Measurements from ENCODE around the gene BAD.

BAD gene

DNA sequence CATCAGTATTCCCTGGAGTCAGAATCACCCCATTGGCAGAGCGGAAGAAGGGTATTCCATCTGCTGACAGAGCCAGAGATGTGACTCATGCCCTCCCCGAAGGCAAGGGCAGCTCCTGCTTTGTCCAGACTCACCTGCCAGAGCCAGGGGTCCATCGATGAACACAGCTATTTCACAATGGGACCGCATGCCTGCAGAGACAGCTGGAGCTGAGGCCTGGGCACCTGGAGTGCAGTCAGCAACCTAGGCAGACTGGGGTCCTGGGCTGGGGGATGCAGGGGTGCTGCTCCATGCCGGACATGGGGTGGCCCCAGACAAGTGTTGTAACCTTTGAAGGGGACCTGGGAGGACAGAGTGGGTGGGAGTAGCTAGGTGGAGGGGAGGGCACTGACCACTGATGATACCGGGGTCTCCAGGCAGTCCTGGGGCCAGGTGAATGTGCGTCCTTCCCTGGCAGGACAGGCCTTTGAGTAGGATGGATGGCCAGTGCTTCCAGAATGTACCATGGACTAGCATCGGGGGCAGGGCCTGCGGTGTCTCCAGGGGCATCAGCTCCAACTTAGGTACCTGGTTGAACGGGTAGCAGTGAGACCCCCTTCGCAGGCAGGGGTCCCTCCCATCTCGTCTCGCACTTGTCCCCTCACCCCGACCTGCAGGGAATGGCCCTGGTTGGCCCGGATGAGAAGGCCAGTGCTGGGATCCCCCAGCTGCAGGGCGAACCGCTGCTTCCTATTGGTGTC, 60.1 kb downstream of the BAD start (continued):
- TF ChIP-seq, protein P1, sequence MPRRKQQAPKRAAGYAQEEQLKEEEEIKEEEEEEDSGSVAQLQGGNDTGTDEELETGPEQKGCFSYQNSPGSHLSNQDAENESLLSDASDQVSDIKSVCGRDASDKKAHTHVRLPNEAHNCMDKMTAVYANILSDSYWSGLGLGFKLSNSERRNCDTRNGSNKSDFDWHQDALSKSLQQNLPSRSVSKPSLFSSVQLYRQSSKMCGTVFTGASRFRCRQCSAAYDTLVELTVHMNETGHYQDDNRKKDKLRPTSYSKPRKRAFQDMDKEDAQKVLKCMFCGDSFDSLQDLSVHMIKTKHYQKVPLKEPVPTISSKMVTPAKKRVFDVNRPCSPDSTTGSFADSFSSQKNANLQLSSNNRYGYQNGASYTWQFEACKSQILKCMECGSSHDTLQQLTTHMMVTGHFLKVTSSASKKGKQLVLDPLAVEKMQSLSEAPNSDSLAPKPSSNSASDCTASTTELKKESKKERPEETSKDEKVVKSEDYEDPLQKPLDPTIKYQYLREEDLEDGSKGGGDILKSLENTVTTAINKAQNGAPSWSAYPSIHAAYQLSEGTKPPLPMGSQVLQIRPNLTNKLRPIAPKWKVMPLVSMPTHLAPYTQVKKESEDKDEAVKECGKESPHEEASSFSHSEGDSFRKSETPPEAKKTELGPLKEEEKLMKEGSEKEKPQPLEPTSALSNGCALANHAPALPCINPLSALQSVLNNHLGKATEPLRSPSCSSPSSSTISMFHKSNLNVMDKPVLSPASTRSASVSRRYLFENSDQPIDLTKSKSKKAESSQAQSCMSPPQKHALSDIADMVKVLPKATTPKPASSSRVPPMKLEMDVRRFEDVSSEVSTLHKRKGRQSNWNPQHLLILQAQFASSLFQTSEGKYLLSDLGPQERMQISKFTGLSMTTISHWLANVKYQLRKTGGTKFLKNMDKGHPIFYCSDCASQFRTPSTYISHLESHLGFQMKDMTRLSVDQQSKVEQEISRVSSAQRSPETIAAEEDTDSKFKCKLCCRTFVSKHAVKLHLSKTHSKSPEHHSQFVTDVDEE (CRISPR knock-in tag; IDR thresholded peaks at IDR 0.05) = no peak
- TF ChIP-seq TOX (CRISPR knock-in tag; IDR thresholded peaks at IDR 0.05; ENCODE audit: borderline replicate concordance) = no peak
- no peak for TF ChIP-seq ZC3H10 (CRISPR knock-in tag; IDR thresholded peaks at IDR 0.05)
- TF ChIP-seq SNAI2 (CRISPR knock-in tag; IDR thresholded peaks at IDR 0.05) = no peak
- no peak for TF ChIP-seq BACH2 (CRISPR knock-in tag; IDR thresholded peaks at IDR 0.05; ENCODE audit: borderline replicate concordance)
- TF ChIP-seq ISL1 (CRISPR knock-in tag; IDR thresholded peaks at IDR 0.05) = no peak
- no peak for TF ChIP-seq RARB (CRISPR knock-in tag; IDR thresholded peaks at IDR 0.05)

DNA sequence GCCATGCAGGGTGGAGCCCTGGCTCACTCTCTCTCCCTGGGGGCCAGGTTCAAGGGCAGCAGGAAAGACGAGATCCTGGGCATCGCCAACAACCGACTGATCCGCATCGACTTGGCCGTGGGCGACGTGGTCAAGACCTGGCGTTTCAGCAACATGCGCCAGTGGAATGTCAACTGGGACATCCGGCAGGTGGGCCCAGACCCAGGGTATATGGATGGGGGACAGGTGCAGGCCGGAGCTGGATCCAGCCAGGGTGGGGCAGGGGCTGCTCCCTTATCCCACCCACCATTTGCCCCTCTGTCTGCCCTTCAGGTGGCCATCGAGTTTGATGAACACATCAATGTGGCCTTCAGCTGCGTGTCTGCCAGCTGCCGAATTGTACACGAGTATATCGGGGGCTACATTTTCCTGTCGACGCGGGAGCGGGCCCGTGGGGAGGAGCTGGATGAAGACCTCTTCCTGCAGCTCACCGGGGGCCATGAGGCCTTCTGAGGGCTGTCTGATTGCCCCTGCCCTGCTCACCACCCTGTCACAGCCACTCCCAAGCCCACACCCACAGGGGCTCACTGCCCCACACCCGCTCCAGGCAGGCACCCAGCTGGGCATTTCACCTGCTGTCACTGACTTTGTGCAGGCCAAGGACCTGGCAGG, 61.3 kb downstream of the BAD start:
- no peak for ATAC-seq
- TF ChIP-seq ARNTL (CRISPR knock-in tag; IDR thresholded peaks at IDR 0.05; ENCODE audit: borderline replicate concordance, low read depth) = no peak

DNA sequence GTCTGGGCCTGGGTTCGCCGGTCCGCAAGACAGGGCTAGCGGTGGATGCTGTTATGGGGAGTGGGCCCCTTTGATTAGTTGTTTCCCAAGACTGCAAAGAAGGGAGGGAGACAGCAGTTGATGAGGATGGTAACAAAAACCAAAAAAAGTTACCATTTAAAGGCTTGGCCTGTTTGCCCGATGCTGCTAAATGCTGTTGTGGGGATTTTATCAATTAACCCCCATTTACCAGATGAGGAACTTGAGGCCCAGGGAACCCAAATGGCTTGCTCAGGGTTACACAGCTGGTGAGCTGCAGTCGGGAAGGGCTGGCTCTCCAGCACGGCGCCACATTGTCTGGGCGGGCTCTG, 61.8 kb downstream of the BAD start:
- no peak for ATAC-seq
- no peak for TF ChIP-seq GLIS3 (CRISPR knock-in tag; IDR thresholded peaks at IDR 0.05)
- no peak for TF ChIP-seq TOX (CRISPR knock-in tag; IDR thresholded peaks at IDR 0.05; ENCODE audit: borderline replicate concordance)
- no peak for TF ChIP-seq ESRRG (CRISPR knock-in tag; IDR thresholded peaks at IDR 0.05)
- no peak for TF ChIP-seq BACH2 (CRISPR knock-in tag; IDR thresholded peaks at IDR 0.05; ENCODE audit: borderline replicate concordance)
- TF ChIP-seq, protein P2, sequence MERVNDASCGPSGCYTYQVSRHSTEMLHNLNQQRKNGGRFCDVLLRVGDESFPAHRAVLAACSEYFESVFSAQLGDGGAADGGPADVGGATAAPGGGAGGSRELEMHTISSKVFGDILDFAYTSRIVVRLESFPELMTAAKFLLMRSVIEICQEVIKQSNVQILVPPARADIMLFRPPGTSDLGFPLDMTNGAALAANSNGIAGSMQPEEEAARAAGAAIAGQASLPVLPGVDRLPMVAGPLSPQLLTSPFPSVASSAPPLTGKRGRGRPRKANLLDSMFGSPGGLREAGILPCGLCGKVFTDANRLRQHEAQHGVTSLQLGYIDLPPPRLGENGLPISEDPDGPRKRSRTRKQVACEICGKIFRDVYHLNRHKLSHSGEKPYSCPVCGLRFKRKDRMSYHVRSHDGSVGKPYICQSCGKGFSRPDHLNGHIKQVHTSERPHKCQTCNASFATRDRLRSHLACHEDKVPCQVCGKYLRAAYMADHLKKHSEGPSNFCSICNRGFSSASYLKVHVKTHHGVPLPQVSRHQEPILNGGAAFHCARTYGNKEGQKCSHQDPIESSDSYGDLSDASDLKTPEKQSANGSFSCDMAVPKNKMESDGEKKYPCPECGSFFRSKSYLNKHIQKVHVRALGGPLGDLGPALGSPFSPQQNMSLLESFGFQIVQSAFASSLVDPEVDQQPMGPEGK (CRISPR knock-in tag; IDR thresholded peaks at IDR 0.05; ENCODE audit: borderline replicate concordance) = no peak
- TF ChIP-seq ARNTL (CRISPR knock-in tag; IDR thresholded peaks at IDR 0.05; ENCODE audit: borderline replicate concordance, low read depth) = no peak
- TF ChIP-seq, protein P3, sequence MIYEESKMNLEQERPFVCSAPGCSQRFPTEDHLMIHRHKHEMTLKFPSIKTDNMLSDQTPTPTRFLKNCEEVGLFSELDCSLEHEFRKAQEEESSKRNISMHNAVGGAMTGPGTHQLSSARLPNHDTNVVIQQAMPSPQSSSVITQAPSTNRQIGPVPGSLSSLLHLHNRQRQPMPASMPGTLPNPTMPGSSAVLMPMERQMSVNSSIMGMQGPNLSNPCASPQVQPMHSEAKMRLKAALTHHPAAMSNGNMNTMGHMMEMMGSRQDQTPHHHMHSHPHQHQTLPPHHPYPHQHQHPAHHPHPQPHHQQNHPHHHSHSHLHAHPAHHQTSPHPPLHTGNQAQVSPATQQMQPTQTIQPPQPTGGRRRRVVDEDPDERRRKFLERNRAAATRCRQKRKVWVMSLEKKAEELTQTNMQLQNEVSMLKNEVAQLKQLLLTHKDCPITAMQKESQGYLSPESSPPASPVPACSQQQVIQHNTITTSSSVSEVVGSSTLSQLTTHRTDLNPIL (CRISPR knock-in tag; IDR thresholded peaks at IDR 0.05; ENCODE audit: low read depth) = no peak
- TF ChIP-seq, protein P4, sequence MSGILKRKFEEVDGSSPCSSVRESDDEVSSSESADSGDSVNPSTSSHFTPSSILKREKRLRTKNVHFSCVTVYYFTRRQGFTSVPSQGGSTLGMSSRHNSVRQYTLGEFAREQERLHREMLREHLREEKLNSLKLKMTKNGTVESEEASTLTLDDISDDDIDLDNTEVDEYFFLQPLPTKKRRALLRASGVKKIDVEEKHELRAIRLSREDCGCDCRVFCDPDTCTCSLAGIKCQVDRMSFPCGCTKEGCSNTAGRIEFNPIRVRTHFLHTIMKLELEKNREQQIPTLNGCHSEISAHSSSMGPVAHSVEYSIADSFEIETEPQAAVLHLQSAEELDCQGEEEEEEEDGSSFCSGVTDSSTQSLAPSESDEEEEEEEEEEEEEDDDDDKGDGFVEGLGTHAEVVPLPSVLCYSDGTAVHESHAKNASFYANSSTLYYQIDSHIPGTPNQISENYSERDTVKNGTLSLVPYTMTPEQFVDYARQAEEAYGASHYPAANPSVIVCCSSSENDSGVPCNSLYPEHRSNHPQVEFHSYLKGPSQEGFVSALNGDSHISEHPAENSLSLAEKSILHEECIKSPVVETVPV (CRISPR knock-in tag; IDR thresholded peaks at IDR 0.05) = no peak
- no peak for TF ChIP-seq ZNF565 (CRISPR knock-in tag; conservative IDR thresholded peaks at IDR 0.05; ENCODE audit: low read depth)
- TF ChIP-seq RARB (CRISPR knock-in tag; IDR thresholded peaks at IDR 0.05) = no peak

DNA sequence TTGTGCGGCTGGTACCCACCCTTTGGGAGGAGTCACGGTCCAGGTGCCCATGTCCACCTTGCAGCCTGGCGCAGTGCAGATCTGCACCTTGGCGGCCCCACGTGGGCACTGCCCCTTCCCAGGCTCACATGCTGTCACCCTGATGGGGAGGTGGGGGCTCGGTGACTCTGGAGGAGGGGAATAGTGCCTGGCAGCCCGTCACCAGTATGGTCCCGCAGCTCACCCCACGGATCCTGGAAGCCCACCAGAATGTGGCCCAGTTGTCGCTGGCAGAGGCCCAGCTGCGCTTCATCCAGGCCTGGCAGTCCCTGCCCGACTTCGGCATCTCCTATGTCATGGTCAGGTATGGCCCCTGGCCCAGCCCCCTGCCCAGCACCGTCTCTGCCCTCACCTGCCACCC, 63.7 kb downstream of the BAD start:
- TF ChIP-seq TCF4 (CRISPR knock-in tag; IDR thresholded peaks at IDR 0.05; ENCODE audit: borderline replicate concordance) = no peak
- no peak for TF ChIP-seq ZNF565 (CRISPR knock-in tag; conservative IDR thresholded peaks at IDR 0.05; ENCODE audit: low read depth)
- TF ChIP-seq, protein P5, sequence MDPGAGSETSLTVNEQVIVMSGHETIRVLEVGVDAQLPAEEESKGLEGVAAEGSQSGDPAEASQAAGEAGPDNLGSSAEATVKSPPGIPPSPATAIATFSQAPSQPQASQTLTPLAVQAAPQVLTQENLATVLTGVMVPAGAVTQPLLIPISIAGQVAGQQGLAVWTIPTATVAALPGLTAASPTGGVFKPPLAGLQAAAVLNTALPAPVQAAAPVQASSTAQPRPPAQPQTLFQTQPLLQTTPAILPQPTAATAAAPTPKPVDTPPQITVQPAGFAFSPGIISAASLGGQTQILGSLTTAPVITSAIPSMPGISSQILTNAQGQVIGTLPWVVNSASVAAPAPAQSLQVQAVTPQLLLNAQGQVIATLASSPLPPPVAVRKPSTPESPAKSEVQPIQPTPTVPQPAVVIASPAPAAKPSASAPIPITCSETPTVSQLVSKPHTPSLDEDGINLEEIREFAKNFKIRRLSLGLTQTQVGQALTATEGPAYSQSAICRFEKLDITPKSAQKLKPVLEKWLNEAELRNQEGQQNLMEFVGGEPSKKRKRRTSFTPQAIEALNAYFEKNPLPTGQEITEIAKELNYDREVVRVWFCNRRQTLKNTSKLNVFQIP (CRISPR knock-in tag; IDR thresholded peaks at IDR 0.05; ENCODE audit: borderline replicate concordance, low read depth) = no peak
- no peak for TF ChIP-seq ZFP30 (CRISPR knock-in tag; IDR thresholded peaks at IDR 0.05)
- TF ChIP-seq RARB (CRISPR knock-in tag; IDR thresholded peaks at IDR 0.05) = no peak
- no peak for TF ChIP-seq TOX (CRISPR knock-in tag; IDR thresholded peaks at IDR 0.05; ENCODE audit: borderline replicate concordance)
- no peak for ATAC-seq
